Stimulated activated naive B cell treated with anti-CD40 and anti-IgM and Interleukin-4, amounts not matched to agents 10 μg/mL and 1 μg/mL and 100 μg/mL, for 72 hours (primary cell): ENCODE measurements around the gene SETX.

Experiments used
- ATAC-seq, 2 donors: fragments of 150-1000 bp; cut with Tn5 transposase; replicated peaks; 2 replicates each; pipeline ENCODE4 v1.10.0; 2021; ENCODE audit warnings: moderate library complexity in 1 of 2
- DNase-seq: peaks from one replicate; pipeline ENCODE4 v3.0.0; 2021
- H3K27ac Mint-ChIP-seq: one replicate; pipeline ENCODE4 v1.8.0; 2022; ENCODE audit warnings: mild to moderate bottlenecking, mixed read lengths
- H3K27me3 Mint-ChIP-seq, 2 donors: one replicate each; pipeline ENCODE4 v1.8.0; 2022; ENCODE audit warnings: mixed read lengths in 2 of 2
- H3K36me3 Mint-ChIP-seq, 2 donors: one replicate each; pipeline ENCODE4 v1.8.0; 2022; ENCODE audit warnings: mixed read lengths in 2 of 2, mild to moderate bottlenecking in 1 of 2
- H3K4me1 Mint-ChIP-seq, 2 donors: one replicate each; pipeline ENCODE4 v1.8.0; 2022; ENCODE audit warnings: mixed read lengths in 2 of 2, mild to moderate bottlenecking in 1 of 2
- H3K4me3 Mint-ChIP-seq, 2 donors: one replicate each; pipeline ENCODE4 v1.8.0; 2022; ENCODE audit warnings: mild to moderate bottlenecking in 2 of 2, mixed read lengths in 2 of 2, moderate library complexity in 1 of 2
- H3K9me3 Mint-ChIP-seq, 2 donors: one replicate each; pipeline ENCODE4 v1.8.0; 2022; ENCODE audit warnings: mixed read lengths in 2 of 2, mild to moderate bottlenecking in 1 of 2

The SETX gene

DNA sequence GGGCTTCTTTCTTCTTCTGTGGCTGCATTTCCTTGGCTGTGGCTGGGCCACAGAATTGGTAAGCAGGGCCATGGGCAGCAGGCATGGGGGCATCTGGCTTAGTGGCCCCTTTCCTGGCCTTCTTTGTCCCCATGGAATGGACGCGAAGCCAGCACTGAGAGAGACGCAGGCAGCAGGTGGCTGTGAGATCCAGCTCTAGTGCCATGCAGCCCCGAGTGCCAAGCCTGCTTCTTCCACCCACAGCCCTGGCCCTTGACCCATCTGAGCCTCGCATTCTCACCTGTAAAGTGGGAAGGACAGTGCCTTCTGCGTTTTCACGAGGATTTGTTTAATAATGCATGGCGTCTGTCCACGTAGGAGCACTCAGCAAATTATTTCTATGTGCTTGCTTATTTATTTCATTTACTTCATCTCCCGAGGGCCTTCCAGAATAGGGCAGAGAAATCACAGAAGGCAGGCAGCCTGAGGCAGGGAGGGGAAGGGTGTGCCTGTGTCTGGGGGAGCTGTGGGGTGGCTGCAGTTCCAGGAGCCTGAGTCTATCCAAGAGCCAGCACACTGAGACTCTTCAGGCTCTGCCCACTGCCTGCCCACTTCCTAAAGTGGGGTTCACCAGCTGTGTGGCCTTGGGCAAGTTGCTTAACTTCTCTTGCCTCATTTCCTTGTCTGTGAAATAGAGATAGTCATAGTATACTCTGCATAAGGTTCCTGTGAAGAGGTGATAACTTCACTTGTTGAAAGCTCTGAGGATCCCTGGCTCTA, 137.7 kb downstream of the SETX start:
- H3K4me1 Mint-ChIP-seq, result no peaks in the 10 kb centered on the region
- no peak overlapping the region for H3K4me3 Mint-ChIP-seq
- peaks cover 12 to 17% of the 10 kb centered on the region in 2 donors for H3K27me3 Mint-ChIP-seq
- H3K27ac Mint-ChIP-seq, result no peak overlapping the region
- H3K36me3 Mint-ChIP-seq, result no peaks in the 10 kb centered on the region
- no peaks in the 10 kb centered on the region for H3K9me3 Mint-ChIP-seq
- ATAC-seq (no peak), DNase-seq (no peak)

DNA sequence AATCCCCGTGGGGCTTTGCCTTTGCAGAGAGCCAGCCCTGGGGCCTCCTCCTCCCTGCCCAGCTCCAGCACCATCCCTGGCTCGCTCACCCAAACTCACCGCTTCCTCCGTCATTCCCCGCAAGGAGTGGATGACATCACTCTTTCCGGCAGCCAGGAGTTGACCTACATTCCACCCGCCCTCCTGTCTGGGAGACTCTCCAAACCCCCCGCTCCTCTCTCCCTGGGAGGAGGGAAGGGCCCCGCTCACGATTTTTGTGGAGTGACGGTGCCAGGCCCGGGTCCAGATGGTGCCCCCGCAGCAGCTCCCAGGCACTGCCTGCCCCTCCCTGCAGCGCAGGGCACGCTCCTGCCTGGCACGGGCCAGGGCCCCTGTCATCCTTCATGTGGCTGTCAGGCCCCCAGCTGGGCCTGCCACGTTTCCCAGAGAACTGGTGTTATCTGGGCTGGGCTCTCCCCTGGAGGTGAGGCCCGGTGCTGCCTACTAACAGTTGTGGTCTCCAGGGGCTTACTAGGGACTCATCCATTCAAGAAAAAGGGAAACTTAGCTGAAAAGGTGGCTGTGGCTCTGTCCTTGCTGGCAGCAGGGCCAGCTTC, 140.7 kb downstream of the SETX start:
- ATAC-seq, result no peak
- Mint-ChIP-seq H3K36me3 (no peaks in the 10 kb centered on the region), H3K27ac (no peak overlapping the region), H3K4me1 (peaks cover 0 to 2% of the 10 kb centered on the region in 2 donors), H3K4me3 (no peak overlapping the region), H3K9me3 (no peaks in the 10 kb centered on the region), H3K27me3 (peaks cover 11 to 13% of the 10 kb centered on the region in 2 donors)
- DNase-seq, result no peak

DNA sequence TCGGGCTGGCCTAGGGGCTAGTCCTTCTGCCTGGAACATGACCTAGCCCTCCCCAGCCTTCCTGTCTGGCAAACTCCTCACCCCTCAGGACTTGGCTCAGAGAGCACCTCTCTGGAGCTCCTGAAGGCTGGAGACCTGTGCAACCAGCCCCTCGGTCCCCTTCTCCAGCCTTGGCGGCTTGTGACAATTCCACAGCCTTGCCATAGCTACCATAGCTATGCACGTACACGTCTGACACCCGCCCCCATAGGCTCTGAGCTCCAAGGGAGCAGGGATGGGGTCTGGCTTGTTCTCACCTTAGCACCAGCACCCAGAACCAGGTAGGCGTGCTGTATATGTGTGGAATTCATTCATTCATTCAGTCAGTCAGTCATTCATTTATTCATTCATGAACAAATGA, 143.2 kb downstream of the SETX start:
- H3K9me3 Mint-ChIP-seq, result no peaks in the 10 kb centered on the region

More for the DNA sequence above, 143.2 kb downstream of the SETX start:
- H3K4me3 Mint-ChIP-seq, result no peak overlapping the region
- no peak for ATAC-seq
- H3K27me3 Mint-ChIP-seq, result peaks cover 24 to 30% of the 10 kb centered on the region in 2 donors
- peaks cover 0 to 7% of the 10 kb centered on the region in 2 donors for H3K4me1 Mint-ChIP-seq
- no peak for DNase-seq
- no peak overlapping the region for H3K27ac Mint-ChIP-seq
- H3K36me3 Mint-ChIP-seq, result no peaks in the 10 kb centered on the region
